ENCODE results near the gene ALPI.

DNA sequence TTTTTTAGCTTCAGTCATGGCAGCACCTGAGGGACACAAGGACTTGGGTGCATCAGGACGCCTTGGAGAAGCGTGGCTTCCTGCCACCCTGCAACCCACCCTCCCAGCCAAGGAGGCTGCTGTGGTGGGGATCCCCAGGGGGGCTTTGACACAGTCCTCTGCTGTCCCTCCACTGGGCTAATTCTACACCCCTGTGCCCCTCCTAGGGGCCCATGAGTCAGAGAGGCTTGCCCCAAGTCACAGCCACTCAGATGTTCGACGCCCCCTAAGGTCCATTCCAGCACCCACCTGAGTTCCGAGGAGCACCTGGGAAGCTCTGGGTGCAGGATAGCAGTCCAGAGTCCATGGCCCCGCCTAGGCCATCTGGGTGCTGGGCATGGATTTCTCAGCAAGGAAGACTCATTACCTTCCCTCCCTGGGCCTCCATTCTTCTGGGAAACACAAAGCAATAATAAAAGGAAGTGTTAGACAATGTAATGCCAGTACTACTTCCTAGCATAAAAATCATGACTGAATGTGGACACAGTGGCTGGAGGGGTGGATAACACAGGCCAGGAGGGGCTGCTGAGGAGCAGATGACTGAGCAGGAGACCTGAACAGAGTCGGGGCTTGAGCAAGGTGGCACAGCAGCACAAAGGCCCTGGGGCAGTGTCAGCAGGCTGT, 45.6 kb upstream of the ALPI start:
- TF ChIP-seq, protein P1, sequence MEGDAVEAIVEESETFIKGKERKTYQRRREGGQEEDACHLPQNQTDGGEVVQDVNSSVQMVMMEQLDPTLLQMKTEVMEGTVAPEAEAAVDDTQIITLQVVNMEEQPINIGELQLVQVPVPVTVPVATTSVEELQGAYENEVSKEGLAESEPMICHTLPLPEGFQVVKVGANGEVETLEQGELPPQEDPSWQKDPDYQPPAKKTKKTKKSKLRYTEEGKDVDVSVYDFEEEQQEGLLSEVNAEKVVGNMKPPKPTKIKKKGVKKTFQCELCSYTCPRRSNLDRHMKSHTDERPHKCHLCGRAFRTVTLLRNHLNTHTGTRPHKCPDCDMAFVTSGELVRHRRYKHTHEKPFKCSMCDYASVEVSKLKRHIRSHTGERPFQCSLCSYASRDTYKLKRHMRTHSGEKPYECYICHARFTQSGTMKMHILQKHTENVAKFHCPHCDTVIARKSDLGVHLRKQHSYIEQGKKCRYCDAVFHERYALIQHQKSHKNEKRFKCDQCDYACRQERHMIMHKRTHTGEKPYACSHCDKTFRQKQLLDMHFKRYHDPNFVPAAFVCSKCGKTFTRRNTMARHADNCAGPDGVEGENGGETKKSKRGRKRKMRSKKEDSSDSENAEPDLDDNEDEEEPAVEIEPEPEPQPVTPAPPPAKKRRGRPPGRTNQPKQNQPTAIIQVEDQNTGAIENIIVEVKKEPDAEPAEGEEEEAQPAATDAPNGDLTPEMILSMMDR (IDR thresholded peaks at IDR 0.05): no peak
- no peak for TF ChIP-seq POLR2A (IDR thresholded peaks at IDR 0.05)
- no peak for TF ChIP-seq POLR2AphosphoS5 (IDR thresholded peaks at IDR 0.05)
